Mucosa of descending colon (tissue), 3 donors: Measurements from ENCODE around the gene BCL7C. TPM values are rescaled to one million over a fixed set of nuclear protein-coding genes. Genes with fewer than 3 reads are reported as not detected.

Source experiments
- ATAC-seq: fragments of 200-7000 bp; cut with Tn5 transposase; one replicate; pipeline ENCODE4 v1.9.1; 2020; ENCODE audit warnings: mild to moderate bottlenecking, moderate library complexity
- DNase-seq, 3 donors: peaks; one replicate each; pipeline ENCODE4 v3.0.0-alpha.2; 2020
- H3K36me3 ChIP-seq: fragments of 200-600 bp; one replicate; pipeline ENCODE4 v1.8.0; 2021; ENCODE audit warnings: low read depth, mild to moderate bottlenecking
- H3K4me1 ChIP-seq: fragments of 200-600 bp; one replicate; pipeline ENCODE4 v1.8.0; 2021; ENCODE audit warnings: low read depth, mild to moderate bottlenecking
- H3K4me3 ChIP-seq: fragments of 200-600 bp; one replicate; pipeline ENCODE4 v1.8.0; 2021; ENCODE audit warnings: mild to moderate bottlenecking
- H3K9me3 ChIP-seq: fragments of 200-600 bp; one replicate; pipeline ENCODE4 v1.8.0; 2021; ENCODE audit warnings: mild to moderate bottlenecking
- CTCF ChIP-seq: fragments of 200-600 bp; IDR thresholded peaks from one replicate; pipeline ENCODE4 v1.8.0; 2022; ENCODE audit warnings: antibody characterized with exemption, mild to moderate bottlenecking
- intact Hi-C, 2 donors: fragments of 100-400 bp; cut with DNase I in 1 of 2; cut with micrococcal nuclease in 1 of 2; formaldehyde crosslinking; loops; one replicate each; pipeline versions ENCODE4 v1.11.0 to v1.11.1; 2022; cut with DNase I, micrococcal nuclease
- total RNA-seq, 3 donors: library from RNA; stranded (reverse); fragmentation: NEBNext Ultra II Directional in 2 of 3; extraction: Animal tissue kit (Norgen Biotek cat#: 25700) in 2 of 3; gene quantifications; one replicate each; pipeline versions ENCODE4 v1.2.1 to v1.2.4, GENCODE V29; 2021 to 2023
- donor health status: DM: no; HTN: no; CAD: no; lungs with moderate emphysema.
- donor health status: DM: no; HTN: no; CAD: no.
- donor health status: DM: no; HTN: yes; CAD: no.

BCL7C gene
- total RNA-seq, 3 donors from 2014 or later, result 20.8 to 30.6 (median 25.3) TPM

- no peaks in the 10 kb centered on the region for H3K9me3 ChIP-seq
- ATAC-seq, result peak; percentile 96
- no peaks in the 10 kb centered on the region for H3K36me3 ChIP-seq
- H3K4me3 ChIP-seq, result peak overlapping the region; percentile 25
- TF ChIP-seq CTCF, result peak; percentile 58
- intact Hi-C loops, result no loop called here
- peak; percentile 70 to 87 (median 79) for DNase-seq
- peaks cover 3% of the 10 kb centered on the region for H3K4me1 ChIP-seq
These were observed 8.4 kb upstream of the BCL7C start for GRCh38 chr16:30902029-30902972.

- ATAC-seq (no peak), DNase-seq (no peak)
- H3K9me3 ChIP-seq, result no peaks in the 10 kb centered on the region
- peaks cover 8% of the 10 kb centered on the region for H3K4me1 ChIP-seq
- H3K4me3 ChIP-seq, result no peak overlapping the region
- no peaks in the 10 kb centered on the region for H3K36me3 ChIP-seq
- intact Hi-C loops, result no loop called here
- no peak for TF ChIP-seq CTCF
These were observed 7.5 kb upstream of the BCL7C start for GRCh38 chr16:30901201-30902028.

GRCh38 chr16:30900588-30900987, 6.7 kb upstream of the BCL7C start:
- no peak for TF ChIP-seq CTCF
- intact Hi-C loops, result no loop called here
- Histone ChIP-seq H3K4me1 (peaks cover 12% of the 10 kb centered on the region), H3K36me3 (no peaks in the 10 kb centered on the region), H3K9me3 (no peaks in the 10 kb centered on the region), H3K4me3 (no peak overlapping the region)
- DNase-seq, result no peak
- no peak for ATAC-seq

GRCh38 chr16:30899794-30900193, 5.9 kb upstream of the BCL7C start:
- Histone ChIP-seq H3K9me3 (no peaks in the 10 kb centered on the region), H3K36me3 (no peaks in the 10 kb centered on the region), H3K4me1 (peaks cover 12% of the 10 kb centered on the region), H3K4me3 (no peak overlapping the region)
- no peak for TF ChIP-seq CTCF
- DNase-seq (no peak), ATAC-seq (no peak)
- intact Hi-C loops, result no loop called here

GRCh38 chr16:30896889-30897733, 3.2 kb upstream of the BCL7C start:
- DNase-seq (peak; percentile 90 to 93 (median 91)), ATAC-seq (peak; percentile 64)
- TF ChIP-seq CTCF, result no peak
- intact Hi-C loops, result no loop called here
- no peaks in the 10 kb centered on the region for H3K36me3 ChIP-seq
- H3K9me3 ChIP-seq, result no peaks in the 10 kb centered on the region
- peaks cover 23% of the 10 kb centered on the region for H3K4me1 ChIP-seq
- no peak overlapping the region for H3K4me3 ChIP-seq
